ENCODE data around the gene COL1A1.

COL1A1 gene

GRCh38 chr17:50147841-50148225, 53.6 kb downstream of the COL1A1 start:
- FAIRE-seq = no peak
- TF ChIP-seq CTCF (IDR thresholded peaks at IDR 0.05; ENCODE audit: insufficient read depth, missing control alignments) = no peak
- no peak for DNase-seq (ENCODE audit: insufficient read length, low spot score)

DNA sequence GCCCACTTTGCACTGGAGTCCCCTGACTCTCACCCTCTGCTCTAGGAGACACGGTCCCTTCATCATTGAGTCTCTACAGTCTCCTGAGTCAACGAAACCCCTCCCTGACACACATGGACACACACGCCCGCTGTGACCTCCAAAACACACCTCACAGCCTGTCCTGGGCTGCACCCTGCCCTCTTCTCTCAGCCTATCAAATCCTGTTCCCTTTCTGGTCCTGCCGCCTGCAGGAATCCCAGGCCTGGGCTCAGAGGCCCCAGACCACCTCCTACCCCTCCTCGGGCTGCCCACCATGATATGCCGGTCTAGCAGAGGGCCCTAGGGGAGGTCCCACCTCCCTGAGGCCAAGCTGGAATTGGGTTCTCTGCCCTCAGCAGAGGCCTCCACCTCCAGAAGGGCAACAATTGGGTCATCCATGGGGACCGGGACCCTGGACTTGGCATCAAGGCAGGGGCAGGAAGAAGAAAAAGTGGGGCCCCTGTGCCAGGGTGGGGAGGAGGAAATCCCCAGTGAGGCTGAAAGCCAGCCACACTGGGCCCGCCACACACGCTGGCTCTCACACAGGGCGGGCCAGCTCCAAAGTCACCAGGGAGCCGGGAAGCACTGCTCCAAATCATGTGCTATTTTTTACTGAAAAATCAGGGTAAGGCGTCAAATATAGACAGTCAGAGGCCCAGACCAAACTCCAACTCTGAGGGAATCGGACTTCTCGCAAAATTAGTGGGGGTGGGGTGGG, 54.3 kb downstream of the COL1A1 start:
- TF ChIP-seq CTCF (IDR thresholded peaks at IDR 0.05; ENCODE audit: insufficient read depth, missing control alignments) = no peak
- DNase-seq (ENCODE audit: insufficient read length, low spot score) (no peak), FAIRE-seq (no peak)

GRCh38 chr17:50146230-50146926, 55.1 kb downstream of the COL1A1 start:
- no peak for FAIRE-seq
- no peak for DNase-seq (ENCODE audit: insufficient read length, low spot score)
- no peak for TF ChIP-seq CTCF (IDR thresholded peaks at IDR 0.05; ENCODE audit: insufficient read depth, missing control alignments)

- no peak for TF ChIP-seq CTCF (IDR thresholded peaks at IDR 0.05; ENCODE audit: insufficient read depth, missing control alignments)
- DNase-seq (ENCODE audit: insufficient read length, low spot score) (no peak), FAIRE-seq (no peak)
These were observed 55.8 kb downstream of the COL1A1 start for GRCh38 chr17:50145532-50146229.

DNA sequence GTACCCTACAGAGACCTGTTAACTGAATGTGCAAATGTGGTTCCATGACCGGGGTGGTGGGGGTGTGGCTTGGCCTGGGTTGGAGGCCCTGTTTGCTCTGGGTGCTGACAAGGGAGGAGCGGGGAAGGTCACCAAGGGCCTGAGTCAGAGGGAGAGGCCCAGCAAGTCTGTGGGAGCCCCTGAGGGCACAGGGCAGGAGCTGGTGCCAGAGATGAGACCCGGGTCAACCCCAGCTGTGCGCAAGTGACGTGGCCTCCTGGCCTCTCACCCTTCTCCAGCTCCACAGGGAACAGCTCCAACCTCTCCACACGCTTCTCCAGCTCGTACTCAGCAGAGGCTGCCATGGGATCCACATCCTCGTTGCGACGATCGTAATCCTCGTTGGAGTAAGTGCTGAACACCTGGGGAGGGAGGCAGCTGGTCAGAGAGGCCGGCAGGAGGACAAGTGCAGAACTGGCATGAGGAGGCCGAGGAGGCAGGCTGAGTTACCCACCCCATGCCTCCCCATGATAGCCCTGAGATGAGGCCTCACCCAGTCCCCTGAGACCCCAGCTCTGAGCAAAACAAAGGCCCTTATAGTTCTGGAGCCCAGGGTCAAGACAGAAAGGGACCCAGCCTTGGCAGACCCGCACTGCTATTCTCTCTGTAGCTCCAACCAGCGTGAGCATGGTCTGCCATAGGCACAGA, 56.4 kb downstream of the COL1A1 start:
- no peak for TF ChIP-seq CTCF (IDR thresholded peaks at IDR 0.05; ENCODE audit: insufficient read depth, missing control alignments)
- FAIRE-seq (no peak), DNase-seq (ENCODE audit: insufficient read length, low spot score) (no peak)

- FAIRE-seq (no peak), DNase-seq (ENCODE audit: insufficient read length, low spot score) (no peak)
- TF ChIP-seq CTCF (IDR thresholded peaks at IDR 0.05; ENCODE audit: insufficient read depth, missing control alignments) = no peak
These were observed 57.1 kb downstream of the COL1A1 start for GRCh38 chr17:50144355-50144754.

All from D721Med (cell line).